ENCODE measurements around the gene GRAMD4.
"Not testable (repeated sequence)": the region's sequence is repeated elsewhere in the genome, so short reads cannot be mapped to it uniquely, and the experiment has no call there.

The GRAMD4 gene

GRCh38 chr22:46600273-46600796 lies 19.9 kb upstream of the GRAMD4 start:
- DNase-seq: no peak

GRCh38 chr22:46602025-46602424 lies 18.2 kb upstream of the GRAMD4 start:
- DNase-seq: no peak

- DNase-seq: no peak
Measured at GRCh38 chr22:46604306-46604690, 15.9 kb upstream of the GRAMD4 start.

- DNase-seq: no peak
Measured at GRCh38 chr22:46605117-46605516, 15.1 kb upstream of the GRAMD4 start.

- no peak for DNase-seq
Measured at GRCh38 chr22:46606886-46607285, 13.3 kb upstream of the GRAMD4 start.

- no peak for DNase-seq
Measured at GRCh38 chr22:46607483-46608114, 12.6 kb upstream of the GRAMD4 start.

- DNase-seq: no peak
Measured at GRCh38 chr22:46609175-46609690, 11.0 kb upstream of the GRAMD4 start.

- no peak for DNase-seq
Measured at GRCh38 chr22:46609724-46610201, 10.4 kb upstream of the GRAMD4 start.

- DNase-seq: no peak
Measured at GRCh38 chr22:46610356-46610755, 9.8 kb upstream of the GRAMD4 start.

- DNase-seq: no peak
Measured at GRCh38 chr22:46611189-46611588, 9.0 kb upstream of the GRAMD4 start.

GRCh38 chr22:46612341-46612903 lies 7.8 kb upstream of the GRAMD4 start:
- no peak for DNase-seq

GRCh38 chr22:46612904-46613605 lies 7.1 kb upstream of the GRAMD4 start:
- DNase-seq: no peak

- no peak for DNase-seq
Measured at GRCh38 chr22:46613606-46614021, 6.6 kb upstream of the GRAMD4 start.

- DNase-seq: no peak
Measured at GRCh38 chr22:46614025-46614931, 5.9 kb upstream of the GRAMD4 start.

- DNase-seq: no peak
Measured at GRCh38 chr22:46617207-46617985, 2.8 kb upstream of the GRAMD4 start.

GRCh38 chr22:46617986-46618647 lies 2.1 kb upstream of the GRAMD4 start:
- DNase-seq: no peak

GRCh38 chr22:46618667-46619066 lies 1.5 kb upstream of the GRAMD4 start:
- no peak for DNase-seq

GRCh38 chr22:46619240-46619829 lies 851 bp upstream of the GRAMD4 start:
- no peak for DNase-seq

GRCh38 chr22:46620588-46621242 lies 529 bp downstream of the GRAMD4 start:
- DNase-seq: no peak

- not testable (repeated sequence) for DNase-seq
Measured at GRCh38 chr22:46621243-46621930, 1.2 kb downstream of the GRAMD4 start.

Measured in 8988T (cell line).